22Rv1 (cell line): ENCODE data around the gene ANHX.

Experiments
- H3K27ac ChIP-seq: fragments of 450-650 bp; 2 replicates; pipeline ENCODE4 v1.5.1; 2017
- ZFX ChIP-seq: fragments of 450-650 bp; IDR thresholded peaks from 2 replicates; pipeline ENCODE4 v1.6.1; 2017; ENCODE audit warnings: antibody characterized with exemption, borderline replicate concordance
- TF ChIP-seq, protein P1 (sequence below): fragments of 450-650 bp; IDR thresholded peaks from 2 replicates; pipeline ENCODE4 v1.5.1; 2017; ENCODE audit warnings: mild to moderate bottlenecking

Gene ANHX

DNA sequence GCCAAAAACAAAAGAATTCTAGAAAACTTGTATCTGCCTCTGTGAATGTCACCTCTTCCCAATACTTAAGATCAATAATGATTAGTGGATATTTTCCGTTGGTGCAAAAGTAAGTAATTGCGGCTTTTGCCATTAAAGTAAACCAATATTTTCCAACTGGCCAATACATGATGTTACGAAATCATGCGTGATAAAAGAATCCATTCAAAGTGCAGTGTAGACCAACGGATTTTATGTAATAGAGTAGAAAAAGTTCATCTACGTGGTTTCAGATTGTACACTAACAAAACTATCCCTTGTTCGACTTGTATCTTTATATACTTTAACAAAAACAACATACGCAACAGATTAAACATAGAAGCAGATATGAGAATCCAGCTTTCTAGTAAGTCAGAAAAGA lies 55.0 kb downstream of the ANHX start:
- H3K27ac ChIP-seq: peak overlapping the region; percentile 68
- TF ChIP-seq ZFX: no peak
- TF ChIP-seq, protein P1, sequence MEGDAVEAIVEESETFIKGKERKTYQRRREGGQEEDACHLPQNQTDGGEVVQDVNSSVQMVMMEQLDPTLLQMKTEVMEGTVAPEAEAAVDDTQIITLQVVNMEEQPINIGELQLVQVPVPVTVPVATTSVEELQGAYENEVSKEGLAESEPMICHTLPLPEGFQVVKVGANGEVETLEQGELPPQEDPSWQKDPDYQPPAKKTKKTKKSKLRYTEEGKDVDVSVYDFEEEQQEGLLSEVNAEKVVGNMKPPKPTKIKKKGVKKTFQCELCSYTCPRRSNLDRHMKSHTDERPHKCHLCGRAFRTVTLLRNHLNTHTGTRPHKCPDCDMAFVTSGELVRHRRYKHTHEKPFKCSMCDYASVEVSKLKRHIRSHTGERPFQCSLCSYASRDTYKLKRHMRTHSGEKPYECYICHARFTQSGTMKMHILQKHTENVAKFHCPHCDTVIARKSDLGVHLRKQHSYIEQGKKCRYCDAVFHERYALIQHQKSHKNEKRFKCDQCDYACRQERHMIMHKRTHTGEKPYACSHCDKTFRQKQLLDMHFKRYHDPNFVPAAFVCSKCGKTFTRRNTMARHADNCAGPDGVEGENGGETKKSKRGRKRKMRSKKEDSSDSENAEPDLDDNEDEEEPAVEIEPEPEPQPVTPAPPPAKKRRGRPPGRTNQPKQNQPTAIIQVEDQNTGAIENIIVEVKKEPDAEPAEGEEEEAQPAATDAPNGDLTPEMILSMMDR: no peak

GRCh38 chr12:133174901-133175300 lies 60.8 kb downstream of the ANHX start:
- no peak for TF ChIP-seq ZFX
- TF ChIP-seq, protein P1: no peak
- H3K27ac ChIP-seq: no peak overlapping the region

GRCh38 chr12:133172491-133172890 lies 63.2 kb downstream of the ANHX start:
- no peak for TF ChIP-seq ZFX
- TF ChIP-seq, protein P1: no peak
- no peak overlapping the region for H3K27ac ChIP-seq
